ENCODE data around the gene HEMK1. TPM values are rescaled to one million over a fixed set of nuclear protein-coding genes. Genes with fewer than 3 reads are reported as not detected.

Gene HEMK1
- total RNA-seq, 2 experiments from 2014 or later: 12.4 to 14.6 TPM

- ChIA-PET POLR2A (no interaction called here), CTCF (no interaction called here)
- H3K4me1 Mint-ChIP-seq (ENCODE audit: low read depth): no peaks in the 10 kb centered on the region
- H3K27me3 ChIP-seq (ENCODE audit: control insufficient read depth in 1 of 2, insufficient read depth in 2 of 2, low read length in 2 of 2): peaks cover 2 to 12% of the 10 kb centered on the region in 2 experiments
- no peak for ATAC-seq (ENCODE audit: poor library complexity)
- no peaks in the 10 kb centered on the region for H3K9me3 Mint-ChIP-seq
- no peak for TF ChIP-seq CTCF (IDR thresholded peaks at IDR 0.05)
- peaks cover 20% of the 10 kb centered on the region for H3K27me3 Mint-ChIP-seq
- DNase-seq: no peak
- no peak overlapping the region for H3K4me3 ChIP-seq (ENCODE audit: low read length)
- no peaks in the 10 kb centered on the region for H3K4me1 ChIP-seq (ENCODE audit: insufficient read depth, low read length)
- H3K9me3 ChIP-seq (ENCODE audit: control insufficient read depth in 1 of 2, insufficient read depth in 1 of 2, low read length in 2 of 2): no peaks in the 10 kb centered on the region
- no peak overlapping the region for H3K27ac ChIP-seq (ENCODE audit: low read depth in 1 of 2, low read length in 2 of 2)
- intact Hi-C loops (cut with DNase I, micrococcal nuclease): no loop called here
- H3K36me3 ChIP-seq (ENCODE audit: insufficient read depth, low read length): no peaks in the 10 kb centered on the region
- H3K4me3 Mint-ChIP-seq: no peak overlapping the region
- H3K27ac Mint-ChIP-seq: no peak overlapping the region
- H3K36me3 Mint-ChIP-seq (ENCODE audit: low read depth): no peaks in the 10 kb centered on the region
These were observed 34.5 kb upstream of the HEMK1 start for GRCh38 chr3:50534681-50535330.

- no peak for DNase-seq
- Histone ChIP-seq H3K4me1 (ENCODE audit: insufficient read depth, low read length) (no peaks in the 10 kb centered on the region), H3K27me3 (ENCODE audit: control insufficient read depth in 1 of 2, insufficient read depth in 2 of 2, low read length in 2 of 2) (peaks cover 0 to 5% of the 10 kb centered on the region in 2 experiments), H3K4me3 (ENCODE audit: low read length) (no peak overlapping the region), H3K36me3 (ENCODE audit: insufficient read depth, low read length) (no peaks in the 10 kb centered on the region), H3K9me3 (ENCODE audit: control insufficient read depth in 1 of 2, insufficient read depth in 1 of 2, low read length in 2 of 2) (no peaks in the 10 kb centered on the region), H3K27ac (ENCODE audit: low read depth in 1 of 2, low read length in 2 of 2) (no peak overlapping the region)
- ChIA-PET CTCF (no interaction called here), POLR2A (no interaction called here)
- no peak overlapping the region for H3K27ac Mint-ChIP-seq
- intact Hi-C loops (cut with DNase I, micrococcal nuclease): no loop called here
- TF ChIP-seq CTCF (IDR thresholded peaks at IDR 0.05): no peak
- H3K4me3 Mint-ChIP-seq: no peak overlapping the region
- no peaks in the 10 kb centered on the region for H3K36me3 Mint-ChIP-seq (ENCODE audit: low read depth)
- H3K27me3 Mint-ChIP-seq: peaks cover 22% of the 10 kb centered on the region
- no peaks in the 10 kb centered on the region for H3K4me1 Mint-ChIP-seq (ENCODE audit: low read depth)
- ATAC-seq (ENCODE audit: poor library complexity): no peak
- H3K9me3 Mint-ChIP-seq: no peaks in the 10 kb centered on the region
These were observed 32.7 kb upstream of the HEMK1 start for GRCh38 chr3:50536471-50537180.

- Histone ChIP-seq H3K27me3 (ENCODE audit: control insufficient read depth in 1 of 2, insufficient read depth in 2 of 2, low read length in 2 of 2) (peaks cover 0 to 4% of the 10 kb centered on the region in 2 experiments), H3K27ac (ENCODE audit: low read depth in 1 of 2, low read length in 2 of 2) (no peak overlapping the region), H3K4me1 (ENCODE audit: insufficient read depth, low read length) (no peaks in the 10 kb centered on the region), H3K36me3 (ENCODE audit: insufficient read depth, low read length) (no peaks in the 10 kb centered on the region), H3K4me3 (ENCODE audit: low read length) (no peak overlapping the region), H3K9me3 (ENCODE audit: control insufficient read depth in 1 of 2, insufficient read depth in 1 of 2, low read length in 2 of 2) (no peaks in the 10 kb centered on the region)
- CTCF ChIA-PET: no interaction called here
- DNase-seq (no peak), ATAC-seq (ENCODE audit: poor library complexity) (no peak)
- H3K27ac Mint-ChIP-seq: no peak overlapping the region
- POLR2A ChIA-PET: no interaction called here
- H3K4me3 Mint-ChIP-seq: no peak overlapping the region
- no peaks in the 10 kb centered on the region for H3K36me3 Mint-ChIP-seq (ENCODE audit: low read depth)
- intact Hi-C loops (cut with DNase I, micrococcal nuclease): no loop called here
- no peak for TF ChIP-seq CTCF (IDR thresholded peaks at IDR 0.05)
- H3K9me3 Mint-ChIP-seq: no peaks in the 10 kb centered on the region
- H3K4me1 Mint-ChIP-seq (ENCODE audit: low read depth): no peaks in the 10 kb centered on the region
- H3K27me3 Mint-ChIP-seq: peaks cover 14% of the 10 kb centered on the region
These were observed 31.7 kb upstream of the HEMK1 start for GRCh38 chr3:50537421-50538129.

Measured in CD4-positive, alpha-beta T cell (primary cell).